Aorta (tissue), 5 donors: ENCODE data around the gene TMCO4. TPM values are rescaled to one million over a fixed set of nuclear protein-coding genes. Genes with fewer than 3 reads are reported as not detected.

Experiments
- ATAC-seq: fragments of 200-7000 bp; cut with Tn5 transposase; one replicate; pipeline ENCODE4 v1.9.1; 2022; ENCODE audit warnings: moderate library complexity; ENCODE audit not compliant: low FRiP score
- DNase-seq, 2 donors: peaks; one replicate each; pipeline ENCODE4 v3.0.0-alpha.2; 2020
- H3K27ac ChIP-seq, 2 donors: one replicate each; pipeline ENCODE4 v1.5.1; 2013; ENCODE audit warnings: low read length in 2 of 2, mild to moderate bottlenecking in 2 of 2, moderate library complexity in 2 of 2, control low read depth in 1 of 2, inconsistent platforms in 1 of 2, low read depth in 1 of 2
- H3K27me3 ChIP-seq, 2 donors: one replicate each; pipeline ENCODE4 v1.6.1; 2013; ENCODE audit warnings: control low read depth in 1 of 2, low read length in 1 of 2, mild to moderate bottlenecking in 1 of 2, moderate library complexity in 1 of 2; ENCODE audit not compliant: insufficient read depth in 2 of 2, control insufficient read depth in 1 of 2
- H3K36me3 ChIP-seq, 2 donors: one replicate each; pipeline ENCODE4 v1.6.1; 2013; ENCODE audit warnings: control low read depth in 1 of 2, low read length in 1 of 2, mild to moderate bottlenecking in 1 of 2; ENCODE audit not compliant: insufficient read depth in 2 of 2, control insufficient read depth in 1 of 2
- H3K4me1 ChIP-seq, 2 donors: one replicate each; pipeline ENCODE4 v1.6.1; 2013; ENCODE audit warnings: low read length in 2 of 2, control low read depth in 1 of 2, mild to moderate bottlenecking in 1 of 2, moderate library complexity in 1 of 2; ENCODE audit not compliant: insufficient read depth in 2 of 2, control insufficient read depth in 1 of 2
- H3K4me3 ChIP-seq, 2 donors: one replicate each; pipeline ENCODE4 v1.5.1; 2013; ENCODE audit warnings: low read length in 2 of 2, control low read depth in 1 of 2, mild to moderate bottlenecking in 1 of 2
- H3K9me3 ChIP-seq: one replicate; pipeline ENCODE4 v1.6.1; 2013; ENCODE audit warnings: mild to moderate bottlenecking, low read length; ENCODE audit not compliant: control insufficient read depth
- WGBS, 2 donors: extraction: QIAGEN DNeasy Blood & Tissue Kit; methylation state at CpG; one replicate each; pipeline ENCODE4 v1.1.7; 2013; 5-methylcytosine and 5-hydroxymethylcytosine counted together
- intact Hi-C, 2 donors: fragments of 100-400 bp; cut with DNase I; formaldehyde crosslinking; loops; one replicate each; pipeline versions ENCODE4 v1.14.2 to v1.15.0; 2022
- polyA plus RNA-seq, 2 donors: library from polyadenylated mRNA; stranded (reverse); fragments of 200-250 nt; gene quantifications; one replicate each; pipeline ENCODE4 v1.2.3, GENCODE V29; 2013
- total RNA-seq, 2 donors: library from RNA; stranded (reverse); fragmentation: NEBNext Ultra II Directional; extraction: Animal tissue kit (Norgen Biotek cat#: 25700); gene quantifications; one replicate each; pipeline ENCODE4 v1.2.1, GENCODE V29; 2021
- donor health status: healthy with polysubstance abuse.
- donor health status: Bipolar disorder and iron deficiency.
- donor health status: DM: no; HTN: no; CAD: no.
- donor health status: DM: no; HTN: no; CAD: no.
- donor health status: DM: yes; HTN: yes; CAD: no.

Gene TMCO4
- total and polyA plus RNA-seq, 4 donors: 18.7 to 37.1 (median 27.9) TPM

DNA sequence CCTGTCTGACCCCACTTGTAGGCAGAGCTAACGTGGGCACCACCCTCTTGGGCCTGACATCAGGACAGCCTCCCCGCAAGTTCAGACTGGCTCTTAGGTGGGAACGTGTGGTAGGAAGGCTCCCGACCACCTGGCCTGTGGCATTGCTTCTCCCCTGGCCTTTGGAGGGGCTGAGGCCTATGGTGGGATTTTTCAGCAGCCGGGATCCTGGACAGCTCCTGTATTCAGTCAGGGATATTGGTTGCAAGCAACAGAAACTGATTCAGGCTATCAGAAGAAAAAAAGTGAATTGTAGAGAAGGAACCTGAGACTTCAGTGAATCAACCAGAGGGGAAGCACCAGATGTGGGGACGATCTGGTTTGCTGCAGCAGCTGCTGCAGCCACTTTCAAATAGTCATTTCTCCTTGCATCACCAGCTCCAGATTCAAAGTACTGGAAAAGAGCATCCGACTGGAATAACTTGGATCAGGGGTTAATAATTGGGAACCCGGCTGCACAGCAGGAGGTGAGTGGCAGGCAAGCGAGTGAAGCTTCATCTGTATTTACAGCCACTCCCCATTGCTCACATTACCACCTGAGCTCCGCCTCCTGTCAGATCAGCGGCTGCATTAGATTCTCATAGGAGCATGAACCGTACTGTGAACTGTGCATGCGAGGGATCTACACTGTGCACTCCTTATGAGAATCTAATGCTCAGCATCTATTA lies 9.5 kb upstream of the TMCO4 start:
- Histone ChIP-seq H3K4me3 (no peak overlapping the region), H3K9me3 (no peaks in the 10 kb centered on the region), H3K36me3 (no peaks in the 10 kb centered on the region), H3K4me1 (no peaks in the 10 kb centered on the region), H3K27ac (no peak overlapping the region), H3K27me3 (no peaks in the 10 kb centered on the region)
- ATAC-seq (no peak), DNase-seq (no peak)
- intact Hi-C loops: no loop called here
- WGBS, 2 donors: 77 to 81% methylated on average over 13 of the region's 13 CpGs

- ATAC-seq: no peak
- WGBS, 2 donors: 75 to 80% methylated on average over 7 of the region's 7 CpGs
- intact Hi-C loops: no loop called here
Observed at GRCh38 chr1:19808351-19808750, 8.6 kb upstream of the TMCO4 start.

DNA sequence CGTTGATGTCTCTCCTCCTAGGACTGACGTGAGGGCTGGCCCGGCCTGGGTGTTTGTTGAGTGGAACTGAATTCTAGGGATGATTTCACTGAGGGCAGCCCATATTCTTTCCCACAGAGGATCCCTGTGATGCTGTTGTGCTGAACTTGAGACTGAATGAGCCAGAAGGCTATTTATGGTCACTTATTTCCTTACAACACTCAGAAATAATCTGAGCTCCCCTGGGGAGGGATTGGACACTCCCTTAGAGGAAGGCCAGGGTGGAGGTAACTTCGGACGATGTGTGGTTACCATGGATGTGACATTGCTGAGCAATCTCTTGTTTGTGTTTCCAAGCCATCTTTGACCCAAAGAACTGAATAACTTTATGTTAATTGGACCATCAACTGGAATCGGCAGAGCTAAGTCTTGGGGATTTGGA lies 5.1 kb upstream of the TMCO4 start:
- no peak overlapping the region for H3K4me3 ChIP-seq
- H3K4me1 ChIP-seq: no peaks in the 10 kb centered on the region
- H3K9me3 ChIP-seq: no peaks in the 10 kb centered on the region
- intact Hi-C loops: no loop called here
- no peaks in the 10 kb centered on the region for H3K36me3 ChIP-seq
- DNase-seq (no peak), ATAC-seq (no peak)
- H3K27me3 ChIP-seq: no peaks in the 10 kb centered on the region
- H3K27ac ChIP-seq: no peak overlapping the region
- 65% methylated on average over 6 of the region's 6 CpGs for WGBS, 2 donors

More at GRCh38 chr1:19808351-19808750, 8.6 kb upstream of the TMCO4 start:
- Histone ChIP-seq H3K27ac (no peak overlapping the region), H3K36me3 (no peaks in the 10 kb centered on the region), H3K4me1 (no peaks in the 10 kb centered on the region), H3K9me3 (no peaks in the 10 kb centered on the region), H3K4me3 (no peak overlapping the region), H3K27me3 (no peaks in the 10 kb centered on the region)
- DNase-seq: no peak

- 65 to 69% methylated on average over 7 of the region's 7 CpGs for WGBS, 2 donors
- H3K36me3 ChIP-seq: no peaks in the 10 kb centered on the region
- H3K27me3 ChIP-seq: no peaks in the 10 kb centered on the region
- no peak for DNase-seq
- H3K9me3 ChIP-seq: no peaks in the 10 kb centered on the region
- intact Hi-C loops: no loop called here
- no peak for ATAC-seq
- H3K4me1 ChIP-seq: no peaks in the 10 kb centered on the region
- no peak overlapping the region for H3K4me3 ChIP-seq
- no peak overlapping the region for H3K27ac ChIP-seq
Observed at GRCh38 chr1:19802269-19802668, 2.6 kb upstream of the TMCO4 start.

DNA sequence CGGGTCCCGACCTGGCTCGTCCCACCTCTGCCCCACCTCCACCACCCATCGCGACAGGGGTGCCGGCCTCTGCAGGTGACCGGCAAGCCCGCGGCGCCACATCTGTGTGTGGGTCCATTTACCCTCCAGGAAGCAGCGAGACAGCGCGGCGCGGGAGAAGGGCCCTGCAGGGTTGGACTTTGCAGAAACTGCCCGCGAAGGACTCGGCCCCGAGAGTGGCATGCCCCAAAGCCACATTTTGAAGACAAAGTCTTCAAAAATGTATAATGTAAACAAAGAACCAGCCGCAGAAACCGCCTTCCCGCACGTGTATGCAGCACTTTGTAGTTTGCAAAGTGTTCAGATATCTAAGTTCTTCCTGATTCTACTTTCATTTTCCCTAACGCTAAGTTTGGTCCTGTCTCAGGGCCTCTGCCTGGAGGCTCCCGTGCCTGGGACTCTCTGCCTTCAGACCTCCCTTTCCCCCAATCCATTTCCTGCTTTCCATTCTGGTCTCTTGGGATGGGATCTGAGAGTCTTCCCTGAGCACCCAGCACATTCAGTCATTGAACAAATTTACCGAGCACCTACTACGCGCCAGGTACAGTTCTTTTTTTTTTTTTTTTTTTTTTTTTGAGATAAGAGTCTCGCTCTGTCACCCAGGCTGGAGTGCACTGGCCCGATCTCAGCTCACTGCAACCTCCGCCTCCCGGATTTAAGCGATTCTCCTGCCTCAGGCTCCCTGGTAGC lies 524 bp upstream of the TMCO4 start:
- ATAC-seq: peak; percentile 69
- Histone ChIP-seq H3K4me1 (no peaks in the 10 kb centered on the region), H3K27me3 (no peaks in the 10 kb centered on the region), H3K27ac (peak overlapping the region; percentile 65 to 68), H3K36me3 (no peaks in the 10 kb centered on the region), H3K9me3 (no peaks in the 10 kb centered on the region), H3K4me3 (peak overlapping the region; percentile 73 to 81)
- 19% methylated on average over 33 of the region's 33 CpGs for WGBS, 2 donors
- intact Hi-C loops: no loop called here
- DNase-seq: peak in 1 of 2 donors; percentile 70

- H3K36me3 ChIP-seq: no peaks in the 10 kb centered on the region
- no peaks in the 10 kb centered on the region for H3K4me1 ChIP-seq
- H3K27me3 ChIP-seq: no peaks in the 10 kb centered on the region
- DNase-seq (no peak), ATAC-seq (no peak)
- 63% methylated on average over 6 of the region's 6 CpGs for WGBS, 2 donors
- H3K4me3 ChIP-seq: no peak overlapping the region
- intact Hi-C loops: no loop called here
- H3K27ac ChIP-seq: peak overlapping the region; percentile 34 to 76
- H3K9me3 ChIP-seq: no peaks in the 10 kb centered on the region
Observed at GRCh38 chr1:19798486-19799229, 1.1 kb downstream of the TMCO4 start.

DNA sequence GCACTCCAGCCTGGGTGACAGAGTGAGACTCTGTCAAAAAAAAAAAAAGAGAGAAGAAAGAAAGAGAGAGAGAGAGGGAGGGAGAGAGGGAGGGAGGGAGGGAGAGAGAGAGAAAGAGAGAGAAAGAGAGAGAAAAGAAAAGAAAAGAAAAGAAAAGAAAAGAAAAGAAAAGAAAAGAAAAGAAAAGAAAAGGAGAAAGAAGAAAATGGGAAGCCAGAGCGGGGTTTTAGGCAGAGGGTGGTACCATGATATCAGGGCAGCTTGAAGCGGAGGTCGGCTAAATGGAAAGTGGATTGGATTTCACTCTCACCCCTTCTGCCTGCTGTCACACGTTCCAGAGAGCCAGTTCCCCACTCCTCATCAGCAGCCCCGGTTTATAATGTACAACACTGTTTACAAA lies 1.9 kb downstream of the TMCO4 start:
- Histone ChIP-seq H3K9me3 (no peaks in the 10 kb centered on the region), H3K27ac (no peak overlapping the region), H3K4me3 (no peak overlapping the region), H3K36me3 (no peaks in the 10 kb centered on the region), H3K27me3 (no peaks in the 10 kb centered on the region), H3K4me1 (no peaks in the 10 kb centered on the region)
- ATAC-seq (no peak), DNase-seq (no peak)
- intact Hi-C loops: no loop called here
- WGBS, 2 donors: 73 to 75% methylated on average over 5 of the region's 5 CpGs

- H3K9me3 ChIP-seq: no peaks in the 10 kb centered on the region
- intact Hi-C loops: no loop called here
- DNase-seq (no peak), ATAC-seq (no peak)
- no peaks in the 10 kb centered on the region for H3K27me3 ChIP-seq
- no peak overlapping the region for H3K27ac ChIP-seq
- H3K36me3 ChIP-seq: peaks cover 0 to 2% of the 10 kb centered on the region in 2 donors
- H3K4me1 ChIP-seq: no peaks in the 10 kb centered on the region
- no peak overlapping the region for H3K4me3 ChIP-seq
- 83 to 89% methylated on average over 4 of the region's 4 CpGs for WGBS, 2 donors
Observed at GRCh38 chr1:19794583-19794982, 5.1 kb downstream of the TMCO4 start.
